Gastroesophageal sphincter (tissue), 4 donors: Measurements from ENCODE around the gene ADCY10. TPM values are rescaled to one million over a fixed set of nuclear protein-coding genes. Genes with fewer than 3 reads are reported as not detected.

ENCODE experiments used
- ATAC-seq: fragments of 150-250 bp; one replicate; pipeline ENCODE4 v1.9.1; 2016; ENCODE audit warnings: mild to moderate bottlenecking, moderate library complexity
- H3K27ac ChIP-seq, 4 donors: fragments of 200-600 bp; sonication (generic) in 3 of 4; 1 replicate in 3 of 4; 2 replicates in 1 of 4; pipeline ENCODE4 v1.5.1; 2016 to 2019
- H3K27me3 ChIP-seq: fragments of 200-600 bp; sonication (generic); one replicate; pipeline ENCODE4 v1.5.1; 2019
- H3K36me3 ChIP-seq, 2 donors: fragments of 200-600 bp; sonication (generic); one replicate each; pipeline ENCODE4 v1.5.1; 2019; ENCODE audit warnings: control low read depth in 1 of 2
- H3K4me1 ChIP-seq, 3 donors: fragments of 200-600 bp; sonication (generic); 1 replicate in 2 of 3; 2 replicates in 1 of 3; pipeline ENCODE4 v1.5.1; 2016 to 2019; ENCODE audit warnings: control low read depth in 2 of 3
- H3K4me3 ChIP-seq, 2 donors: fragments of 200-600 bp; sonication (generic); one replicate each; pipeline ENCODE4 v1.5.1; 2019; ENCODE audit warnings: mild to moderate bottlenecking in 1 of 2, moderate library complexity in 1 of 2
- H3K9me3 ChIP-seq, 3 donors: fragments of 200-600 bp; sonication (generic); one replicate each; pipeline ENCODE4 v1.5.1; 2017 to 2019; ENCODE audit warnings: control low read depth in 2 of 3
- EP300 ChIP-seq: sonication (generic); formaldehyde crosslinking; IDR thresholded peaks from one replicate; pipeline ENCODE4 v1.6.1; 2017; ENCODE audit warnings: antibody characterized with exemption, mild to moderate bottlenecking
- POLR2A ChIP-seq, 2 donors: fragments of 450-650 bp; IDR thresholded peaks; one replicate each; pipeline ENCODE4 v1.6.1; 2017; ENCODE audit warnings: antibody characterized with exemption in 2 of 2, mild to moderate bottlenecking in 2 of 2, moderate library complexity in 1 of 2
- POLR2AphosphoS5 ChIP-seq: sonication (generic); formaldehyde crosslinking; IDR thresholded peaks from one replicate; pipeline ENCODE4 v1.6.1; 2017; ENCODE audit warnings: antibody characterized with exemption
- WGBS, 2 donors: methylation state at CpG; one replicate each; pipeline ENCODE4 v1.1.5; 2018; ENCODE audit warnings: low coverage in 1 of 2; 5-methylcytosine and 5-hydroxymethylcytosine counted together
- total RNA-seq, 4 donors: library from RNA; depleted of rRNA; stranded (reverse); fragments of >200 nt; gene quantifications; one replicate each; pipeline ENCODE4 v1.1.0, GENCODE V29; 2016
- TF ChIP-seq, protein P1 (sequence below), 4 experiments: fragments of 200-600 bp in 2 of 4; fragments of 450-650 bp in 2 of 4; sonication (generic) in 1 of 4; IDR thresholded peaks; one replicate each; pipeline ENCODE4 v1.5.1; 2017 to 2019; ENCODE audit warnings: antibody characterized with exemption in 4 of 4, mild to moderate bottlenecking in 2 of 4, moderate library complexity in 2 of 4

ADCY10 gene
- total RNA-seq, 4 donors from 2014 or later: 0.12 to 0.16 TPM; not detected in 2

- Histone ChIP-seq H3K9me3 (no peaks in the 10 kb centered on the region), H3K27ac (no peak overlapping the region), H3K27me3 (no peaks in the 10 kb centered on the region), H3K4me3 (no peak overlapping the region), H3K4me1 (peaks cover 0 to 25% (median 0%) of the 10 kb centered on the region in 3 donors), H3K36me3 (peaks cover 0 to 59% of the 10 kb centered on the region in 2 donors)
- 93% methylated on average over 2 of the region's 3 CpGs; no CpG with 5 or more reads in 1 of the 2 donors for WGBS, 2 donors
- TF ChIP-seq EP300 (no peak), POLR2AphosphoS5 (no peak), POLR2A (IDR thresholded peaks at IDR 0.05) (no peak)
- TF ChIP-seq, protein P1, sequence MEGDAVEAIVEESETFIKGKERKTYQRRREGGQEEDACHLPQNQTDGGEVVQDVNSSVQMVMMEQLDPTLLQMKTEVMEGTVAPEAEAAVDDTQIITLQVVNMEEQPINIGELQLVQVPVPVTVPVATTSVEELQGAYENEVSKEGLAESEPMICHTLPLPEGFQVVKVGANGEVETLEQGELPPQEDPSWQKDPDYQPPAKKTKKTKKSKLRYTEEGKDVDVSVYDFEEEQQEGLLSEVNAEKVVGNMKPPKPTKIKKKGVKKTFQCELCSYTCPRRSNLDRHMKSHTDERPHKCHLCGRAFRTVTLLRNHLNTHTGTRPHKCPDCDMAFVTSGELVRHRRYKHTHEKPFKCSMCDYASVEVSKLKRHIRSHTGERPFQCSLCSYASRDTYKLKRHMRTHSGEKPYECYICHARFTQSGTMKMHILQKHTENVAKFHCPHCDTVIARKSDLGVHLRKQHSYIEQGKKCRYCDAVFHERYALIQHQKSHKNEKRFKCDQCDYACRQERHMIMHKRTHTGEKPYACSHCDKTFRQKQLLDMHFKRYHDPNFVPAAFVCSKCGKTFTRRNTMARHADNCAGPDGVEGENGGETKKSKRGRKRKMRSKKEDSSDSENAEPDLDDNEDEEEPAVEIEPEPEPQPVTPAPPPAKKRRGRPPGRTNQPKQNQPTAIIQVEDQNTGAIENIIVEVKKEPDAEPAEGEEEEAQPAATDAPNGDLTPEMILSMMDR (IDR thresholded peaks at IDR 0.05): no peak
- ATAC-seq: no peak
Measured at GRCh38 chr1:167789501-167789900, 124.4 kb downstream of the ADCY10 start.

GRCh38 chr1:167786502-167786901 lies 127.4 kb downstream of the ADCY10 start:
- H3K4me1 ChIP-seq: peaks cover 0 to 15% (median 0%) of the 10 kb centered on the region in 3 donors
- H3K27me3 ChIP-seq: no peaks in the 10 kb centered on the region
- no peak overlapping the region for H3K27ac ChIP-seq
- no peak for TF ChIP-seq POLR2AphosphoS5
- no peak for TF ChIP-seq POLR2A (IDR thresholded peaks at IDR 0.05)
- TF ChIP-seq, protein P1 (IDR thresholded peaks at IDR 0.05): no peak
- TF ChIP-seq EP300: no peak
- no peaks in the 10 kb centered on the region for H3K9me3 ChIP-seq
- no peak overlapping the region for H3K4me3 ChIP-seq
- peaks cover 0 to 58% of the 10 kb centered on the region in 2 donors for H3K36me3 ChIP-seq
- WGBS, 2 donors: 83 to 86% methylated on average over 2 to 5 of the region's 5 CpGs
- no peak for ATAC-seq

DNA sequence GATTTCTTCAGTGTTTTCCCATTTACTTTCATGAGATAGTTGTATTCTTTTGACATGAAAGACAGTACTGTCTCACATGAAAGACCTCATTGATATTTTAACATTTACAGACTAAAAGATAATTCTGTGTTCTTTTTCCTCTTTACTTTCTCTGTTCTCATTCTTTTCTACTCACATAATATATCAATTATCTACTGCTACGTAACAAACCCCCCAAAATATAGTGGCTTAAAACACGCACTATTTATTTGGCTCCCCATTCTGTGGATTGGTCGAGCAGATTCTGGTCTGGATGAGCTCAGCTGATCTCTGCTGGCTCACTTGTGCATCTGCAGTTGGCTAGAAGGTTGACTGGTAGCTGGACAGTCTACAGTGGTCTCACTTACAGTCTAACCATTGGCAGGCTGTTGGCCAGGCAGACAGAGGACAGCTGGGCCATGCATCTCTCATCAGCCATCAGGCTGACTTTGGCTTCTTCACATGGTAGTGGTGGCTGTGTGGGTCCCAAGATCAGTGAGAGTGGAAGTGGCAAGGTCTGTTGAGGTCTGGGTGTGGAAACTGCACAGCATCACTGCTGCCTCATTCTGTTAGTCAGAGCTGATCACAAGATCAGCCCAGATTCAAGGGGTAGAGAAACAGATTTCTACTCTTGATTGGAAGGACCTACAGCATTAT lies 128.9 kb downstream of the ADCY10 start:
- Histone ChIP-seq H3K9me3 (no peaks in the 10 kb centered on the region), H3K4me1 (peaks cover 0 to under 1% (median 0%) of the 10 kb centered on the region in 3 donors), H3K27ac (no peak overlapping the region), H3K36me3 (peaks cover 0 to 57% of the 10 kb centered on the region in 2 donors), H3K4me3 (no peak overlapping the region), H3K27me3 (no peaks in the 10 kb centered on the region)
- TF ChIP-seq EP300 (no peak), POLR2AphosphoS5 (no peak), POLR2A (IDR thresholded peaks at IDR 0.05) (no peak)
- TF ChIP-seq, protein P1 (IDR thresholded peaks at IDR 0.05): no peak
- ATAC-seq: no peak
- WGBS, 2 donors: 65 to 77% methylated on average over 3 of the region's 3 CpGs

- H3K27ac ChIP-seq: no peak overlapping the region
- H3K4me3 ChIP-seq: no peak overlapping the region
- no peak for TF ChIP-seq POLR2AphosphoS5
- no peak for TF ChIP-seq EP300
- no peak for TF ChIP-seq POLR2A (IDR thresholded peaks at IDR 0.05)
- TF ChIP-seq, protein P1 (IDR thresholded peaks at IDR 0.05): no peak
- H3K36me3 ChIP-seq: peaks cover 0 to 41% of the 10 kb centered on the region in 2 donors
- 67 to 80% methylated on average over 1 of the region's 1 CpG for WGBS, 2 donors
- no peaks in the 10 kb centered on the region for H3K27me3 ChIP-seq
- ATAC-seq: no peak
- H3K4me1 ChIP-seq: no peaks in the 10 kb centered on the region
- H3K9me3 ChIP-seq: no peaks in the 10 kb centered on the region
Measured at GRCh38 chr1:167782946-167783345, 131.0 kb downstream of the ADCY10 start.

DNA sequence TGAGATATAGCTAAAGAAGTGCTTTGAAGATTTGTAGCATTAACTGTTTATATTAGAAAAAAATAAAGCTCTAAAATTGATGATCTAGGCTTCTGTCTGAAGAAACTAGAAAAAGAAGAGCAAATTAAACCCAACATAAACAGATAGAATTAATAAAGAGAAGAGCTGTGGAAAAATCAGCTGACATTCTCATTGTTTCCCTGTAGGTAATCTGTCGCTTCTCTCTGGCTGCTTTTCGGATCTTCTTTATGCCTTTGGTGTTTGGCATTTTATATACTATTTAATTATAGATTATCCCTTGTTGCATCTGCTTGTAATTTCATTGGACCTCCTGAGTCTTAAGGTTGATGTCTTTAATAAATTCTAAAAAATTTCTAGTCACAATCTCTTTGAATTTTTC lies 132.4 kb downstream of the ADCY10 start:
- WGBS, 2 donors: 92 to 97% methylated on average over 2 of the region's 2 CpGs
- no peak for TF ChIP-seq POLR2AphosphoS5
- TF ChIP-seq EP300: no peak
- TF ChIP-seq, protein P1 (IDR thresholded peaks at IDR 0.05): no peak
- no peak for TF ChIP-seq POLR2A (IDR thresholded peaks at IDR 0.05)
- ATAC-seq: no peak
- H3K4me3 ChIP-seq: no peak overlapping the region
- no peak overlapping the region for H3K27ac ChIP-seq
- no peaks in the 10 kb centered on the region for H3K27me3 ChIP-seq
- peaks cover 0 to 2% (median 0%) of the 10 kb centered on the region in 3 donors for H3K4me1 ChIP-seq
- no peaks in the 10 kb centered on the region for H3K9me3 ChIP-seq
- H3K36me3 ChIP-seq: peaks cover 0 to 40% of the 10 kb centered on the region in 2 donors
